ENCODE measurements around the gene CCDC102A. TPM values are rescaled to one million over a fixed set of nuclear protein-coding genes. Genes with fewer than 3 reads are reported as not detected.

The CCDC102A gene
- total RNA-seq, 4 donors from 2014 or later = 24.4 to 56.6 (median 35.7) TPM

GRCh38 chr16:57472665-57473060, 63.7 kb downstream of the CCDC102A start:
- TF ChIP-seq POLR2A (IDR thresholded peaks at IDR 0.05) (no peak), EP300 (IDR thresholded peaks at IDR 0.05) (no peak), POLR2AphosphoS5 (IDR thresholded peaks at IDR 0.05) (no peak)
- TF ChIP-seq, protein P1, sequence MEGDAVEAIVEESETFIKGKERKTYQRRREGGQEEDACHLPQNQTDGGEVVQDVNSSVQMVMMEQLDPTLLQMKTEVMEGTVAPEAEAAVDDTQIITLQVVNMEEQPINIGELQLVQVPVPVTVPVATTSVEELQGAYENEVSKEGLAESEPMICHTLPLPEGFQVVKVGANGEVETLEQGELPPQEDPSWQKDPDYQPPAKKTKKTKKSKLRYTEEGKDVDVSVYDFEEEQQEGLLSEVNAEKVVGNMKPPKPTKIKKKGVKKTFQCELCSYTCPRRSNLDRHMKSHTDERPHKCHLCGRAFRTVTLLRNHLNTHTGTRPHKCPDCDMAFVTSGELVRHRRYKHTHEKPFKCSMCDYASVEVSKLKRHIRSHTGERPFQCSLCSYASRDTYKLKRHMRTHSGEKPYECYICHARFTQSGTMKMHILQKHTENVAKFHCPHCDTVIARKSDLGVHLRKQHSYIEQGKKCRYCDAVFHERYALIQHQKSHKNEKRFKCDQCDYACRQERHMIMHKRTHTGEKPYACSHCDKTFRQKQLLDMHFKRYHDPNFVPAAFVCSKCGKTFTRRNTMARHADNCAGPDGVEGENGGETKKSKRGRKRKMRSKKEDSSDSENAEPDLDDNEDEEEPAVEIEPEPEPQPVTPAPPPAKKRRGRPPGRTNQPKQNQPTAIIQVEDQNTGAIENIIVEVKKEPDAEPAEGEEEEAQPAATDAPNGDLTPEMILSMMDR (IDR thresholded peaks at IDR 0.05) = no peak
- no peak for ATAC-seq
- peaks cover 0 to 78% of the 10 kb centered on the region in 2 donors for H3K36me3 ChIP-seq
- no peak overlapping the region for H3K4me3 ChIP-seq
- no peaks in the 10 kb centered on the region for H3K27me3 ChIP-seq
- peaks cover 0 to 39% (median 13%) of the 10 kb centered on the region in 3 donors for H3K4me1 ChIP-seq
- no peaks in the 10 kb centered on the region for H3K9me3 ChIP-seq
- WGBS, 2 donors (ENCODE audit: low coverage in 1 of 2) = 60% methylated on average over 1 of the region's 4 CpGs; no CpG with 5 or more reads in 1 of the 2 donors
- no peak overlapping the region for H3K27ac ChIP-seq

GRCh38 chr16:57471852-57472664, 64.3 kb downstream of the CCDC102A start:
- Histone ChIP-seq H3K36me3 (peaks cover 0 to 83% of the 10 kb centered on the region in 2 donors), H3K4me3 (no peak overlapping the region), H3K4me1 (peaks cover 0 to 33% (median 7%) of the 10 kb centered on the region in 3 donors), H3K27ac (no peak overlapping the region), H3K27me3 (no peaks in the 10 kb centered on the region), H3K9me3 (no peaks in the 10 kb centered on the region)
- no peak for ATAC-seq
- TF ChIP-seq POLR2A (IDR thresholded peaks at IDR 0.05) = no peak
- TF ChIP-seq, protein P1 (IDR thresholded peaks at IDR 0.05) = no peak
- TF ChIP-seq POLR2AphosphoS5 (IDR thresholded peaks at IDR 0.05) = no peak
- no peak for TF ChIP-seq EP300 (IDR thresholded peaks at IDR 0.05)
- WGBS, 2 donors (ENCODE audit: low coverage in 1 of 2) = 41 to 61% methylated on average over 8 of the region's 10 CpGs

DNA sequence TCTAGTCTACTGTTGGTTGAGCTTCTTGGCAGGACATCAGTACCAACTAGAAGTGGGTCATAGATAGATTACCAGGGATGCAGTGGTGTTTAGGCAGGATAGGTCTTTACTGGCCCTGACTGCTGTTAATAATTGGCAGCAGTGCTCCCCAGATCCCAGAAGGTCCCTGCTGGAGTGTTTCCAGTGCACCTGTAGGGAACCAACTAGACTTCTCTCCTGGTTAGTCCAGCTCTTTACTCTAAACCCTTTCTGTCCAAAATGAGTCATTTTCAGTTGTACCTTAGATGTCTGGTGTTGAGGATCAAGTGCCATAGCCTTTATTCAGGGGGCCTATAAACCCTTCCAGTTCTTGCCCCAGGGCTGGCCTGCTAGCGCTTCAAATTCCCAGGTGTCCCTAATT, 65.2 kb downstream of the CCDC102A start:
- H3K27me3 ChIP-seq = no peaks in the 10 kb centered on the region
- H3K36me3 ChIP-seq = peaks cover 0 to 92% of the 10 kb centered on the region in 2 donors
- no peaks in the 10 kb centered on the region for H3K9me3 ChIP-seq
- 100% methylated on average over 1 of the region's 1 CpG for WGBS, 2 donors (ENCODE audit: low coverage in 1 of 2)
- ATAC-seq = no peak
- H3K4me1 ChIP-seq = peaks cover 0 to 24% (median 6%) of the 10 kb centered on the region in 3 donors
- peak overlapping the region in 3 of 4 donors; percentile 1 to 27 (median 23) for H3K27ac ChIP-seq
- TF ChIP-seq, protein P1 (IDR thresholded peaks at IDR 0.05) = no peak
- no peak for TF ChIP-seq POLR2A (IDR thresholded peaks at IDR 0.05)
- no peak for TF ChIP-seq EP300 (IDR thresholded peaks at IDR 0.05)
- TF ChIP-seq POLR2AphosphoS5 (IDR thresholded peaks at IDR 0.05) = no peak
- no peak overlapping the region for H3K4me3 ChIP-seq

DNA sequence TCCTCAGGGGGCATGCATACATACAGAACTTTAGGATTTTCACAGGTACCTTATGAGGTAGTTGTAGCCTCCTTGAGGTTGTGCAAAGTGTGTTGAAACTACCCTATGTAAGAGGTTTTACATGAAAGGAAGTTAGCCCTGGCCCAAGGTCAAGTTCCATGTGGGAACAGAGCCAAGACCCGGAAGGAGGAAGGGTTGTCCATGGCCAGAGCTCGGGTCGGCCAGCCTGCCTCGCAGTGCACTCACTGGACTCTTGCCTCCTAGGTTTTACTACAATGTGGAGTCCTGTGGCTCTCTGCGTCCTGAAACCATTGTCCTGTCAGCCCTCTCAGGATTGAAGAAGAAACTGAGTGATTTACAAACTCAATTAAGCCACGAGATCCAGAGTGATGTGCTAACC, 65.7 kb downstream of the CCDC102A start:
- Histone ChIP-seq H3K27me3 (no peaks in the 10 kb centered on the region), H3K9me3 (no peaks in the 10 kb centered on the region), H3K4me1 (peaks cover 0 to 22% (median 6%) of the 10 kb centered on the region in 3 donors), H3K4me3 (no peak overlapping the region), H3K36me3 (peaks cover 0 to 97% of the 10 kb centered on the region in 2 donors), H3K27ac (peak overlapping the region in 3 of 4 donors; percentile 1 to 27 (median 23))
- WGBS, 2 donors (ENCODE audit: low coverage in 1 of 2) = 10 to 28% methylated on average over 4 to 6 of the region's 6 CpGs
- peak; percentile 62 for ATAC-seq
- TF ChIP-seq EP300 (IDR thresholded peaks at IDR 0.05) = no peak
- no peak for TF ChIP-seq POLR2AphosphoS5 (IDR thresholded peaks at IDR 0.05)

- H3K27ac ChIP-seq = peak overlapping the region in 2 of 4 donors; percentile 23 to 27
- H3K4me3 ChIP-seq = no peak overlapping the region
- ATAC-seq = no peak
- no peaks in the 10 kb centered on the region for H3K27me3 ChIP-seq
- peaks cover 0 to 100% of the 10 kb centered on the region in 2 donors for H3K36me3 ChIP-seq
- no peaks in the 10 kb centered on the region for H3K9me3 ChIP-seq
- peaks cover 0 to 27% (median 6%) of the 10 kb centered on the region in 3 donors for H3K4me1 ChIP-seq
- 42 to 80% methylated on average over 2 to 4 of the region's 9 CpGs for WGBS, 2 donors (ENCODE audit: low coverage in 1 of 2)
- TF ChIP-seq POLR2AphosphoS5 (IDR thresholded peaks at IDR 0.05) (no peak), EP300 (IDR thresholded peaks at IDR 0.05) (no peak), POLR2A (IDR thresholded peaks at IDR 0.05) (no peak)
- TF ChIP-seq, protein P1 (IDR thresholded peaks at IDR 0.05) = no peak
These were observed 66.4 kb downstream of the CCDC102A start for GRCh38 chr16:57469917-57470470.

Measured in gastroesophageal sphincter (tissue), 4 donors.